ENCODE data around the gene KCNQ5. TPM values are rescaled to one million over a fixed set of nuclear protein-coding genes. Genes with fewer than 3 reads are reported as not detected.
A peak's percentile ranks its signal among the peaks of the same experiment; 100 is the strongest.

Gene KCNQ5
- total RNA-seq, 4 donors from 2014 or later = 1.1 to 14.6 (median 9.0) TPM

DNA sequence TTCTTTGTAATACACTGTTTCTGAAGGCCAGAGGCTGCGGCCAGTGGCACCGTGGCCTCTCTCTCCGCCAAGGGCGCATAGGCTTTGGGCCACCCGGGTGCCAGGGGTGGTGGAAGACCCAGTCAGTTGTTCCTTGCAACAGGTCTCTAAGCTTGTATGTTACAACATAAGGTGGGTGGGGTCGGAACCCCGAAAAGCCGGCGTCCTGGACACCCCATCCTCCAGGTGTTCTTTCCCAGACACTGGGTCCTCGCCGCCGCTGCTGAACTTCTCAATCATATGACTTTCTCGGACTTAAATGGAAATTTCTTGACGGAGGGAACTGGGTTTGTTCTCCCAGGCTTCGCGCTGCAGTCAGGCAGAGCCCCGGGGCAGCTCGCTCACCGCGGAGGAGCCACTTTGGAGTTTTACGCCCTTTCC, 983 bp upstream of the KCNQ5 start:
- no peak overlapping the region for H3K27ac ChIP-seq
- intact Hi-C loops (cut with DNase I) = loop anchor here (5.0 kb wide), 1 partner anchor 511 kb away; no protein-coding TSS in a partner anchor
- no peaks in the 10 kb centered on the region for H3K27me3 ChIP-seq
- peaks cover 8 to 10% of the 10 kb centered on the region in 2 donors for H3K4me1 ChIP-seq
- no peak for DNase-seq
- TF ChIP-seq POLR2A (IDR thresholded peaks at IDR 0.05) = no peak
- H3K36me3 ChIP-seq = no peaks in the 10 kb centered on the region
- no peaks in the 10 kb centered on the region for H3K9me3 ChIP-seq
- WGBS, 2 donors = 26 to 35% methylated on average over 20 to 21 of the region's 21 CpGs
- H3K4me3 ChIP-seq (replicated peaks in 1 of 3) = peak overlapping the region in 2 of 3 donors; percentile 39 to 45

GRCh38 chr6:72622094-72622940, 453 bp downstream of the KCNQ5 start:
- Histone ChIP-seq H3K4me3 (replicated peaks in 1 of 3) (peak overlapping the region; percentile 39 to 81 (median 40)), H3K9me3 (no peaks in the 10 kb centered on the region), H3K36me3 (no peaks in the 10 kb centered on the region), H3K27ac (no peak overlapping the region), H3K4me1 (peaks cover 8 to 10% of the 10 kb centered on the region in 2 donors), H3K27me3 (no peaks in the 10 kb centered on the region)
- TF ChIP-seq POLR2A (IDR thresholded peaks at IDR 0.05) = peak in 1 of 2 donors; percentile 45
- peak in 3 of 6 experiments; percentile 12 to 49 (median 49) for TF ChIP-seq CTCF (IDR thresholded peaks at IDR 0.05)
- intact Hi-C loops (cut with DNase I) = loop anchor here (5.0 kb wide), 1 partner anchor 510 kb away; no protein-coding TSS in a partner anchor
- 1% methylated on average over 17 to 24 of the region's 89 CpGs for whole genome bisulfite sequencing, 2 donors
- DNase-seq = peak; percentile 67 to 71

GRCh38 chr6:72623808-72624207, 1.9 kb downstream of the KCNQ5 start:
- DNase-seq = no peak
- H3K27ac ChIP-seq = no peak overlapping the region
- H3K36me3 ChIP-seq = no peaks in the 10 kb centered on the region
- H3K4me3 ChIP-seq (replicated peaks in 1 of 3) = no peak overlapping the region
- H3K9me3 ChIP-seq = no peaks in the 10 kb centered on the region
- no peak for TF ChIP-seq POLR2A (IDR thresholded peaks at IDR 0.05)
- no peak for TF ChIP-seq CTCF (IDR thresholded peaks at IDR 0.05)
- intact Hi-C loops (cut with DNase I) = loop anchor here (5.0 kb wide), 1 partner anchor 508 kb away; no protein-coding TSS in a partner anchor
- H3K27me3 ChIP-seq = no peaks in the 10 kb centered on the region
- WGBS, 2 donors = 51 to 71% methylated on average over 5 of the region's 5 CpGs
- peaks cover 8 to 10% of the 10 kb centered on the region in 2 donors for H3K4me1 ChIP-seq

DNA sequence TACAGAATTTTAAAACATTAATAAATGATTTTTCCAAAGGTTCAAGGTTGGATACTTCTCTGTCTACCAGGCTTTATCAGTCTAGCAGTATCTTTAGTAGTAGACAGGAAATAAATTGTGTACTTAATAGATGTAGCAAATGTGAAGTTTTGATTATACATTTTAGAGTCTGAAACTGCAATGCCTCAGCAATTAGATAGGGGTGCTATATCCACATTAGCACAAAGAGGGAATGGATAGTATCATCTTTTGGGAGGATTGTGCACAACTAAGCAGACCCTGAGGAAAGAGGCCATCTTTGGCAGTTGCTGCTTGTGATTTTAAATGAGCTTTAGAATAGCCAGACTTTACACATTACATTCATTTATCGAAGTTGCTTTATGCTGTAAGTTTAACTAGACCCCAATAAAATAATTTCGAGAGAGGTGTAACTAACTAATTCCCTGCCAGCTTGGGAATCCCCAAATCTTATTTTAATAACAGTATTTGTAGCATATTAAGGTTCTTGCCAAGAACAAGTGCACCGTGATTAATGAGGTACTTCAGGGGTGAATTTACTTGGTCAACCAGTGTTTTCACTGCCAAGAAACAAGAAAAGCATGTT, 2.8 kb downstream of the KCNQ5 start:
- Histone ChIP-seq H3K36me3 (no peaks in the 10 kb centered on the region), H3K4me1 (peaks cover 8 to 10% of the 10 kb centered on the region in 2 donors), H3K27me3 (no peaks in the 10 kb centered on the region), H3K4me3 (replicated peaks in 1 of 3) (no peak overlapping the region), H3K27ac (no peak overlapping the region), H3K9me3 (no peaks in the 10 kb centered on the region)
- TF ChIP-seq POLR2A (IDR thresholded peaks at IDR 0.05) = no peak
- TF ChIP-seq CTCF (IDR thresholded peaks at IDR 0.05) = peak in 5 of 6 experiments; percentile 12 to 62 (median 52)
- DNase-seq = no peak
- WGBS, 2 donors = 52 to 55% methylated on average over 3 of the region's 3 CpGs
- intact Hi-C loops (cut with DNase I) = loop anchor here (5.0 kb wide), 1 partner anchor 508 kb away; no protein-coding TSS in a partner anchor

DNA sequence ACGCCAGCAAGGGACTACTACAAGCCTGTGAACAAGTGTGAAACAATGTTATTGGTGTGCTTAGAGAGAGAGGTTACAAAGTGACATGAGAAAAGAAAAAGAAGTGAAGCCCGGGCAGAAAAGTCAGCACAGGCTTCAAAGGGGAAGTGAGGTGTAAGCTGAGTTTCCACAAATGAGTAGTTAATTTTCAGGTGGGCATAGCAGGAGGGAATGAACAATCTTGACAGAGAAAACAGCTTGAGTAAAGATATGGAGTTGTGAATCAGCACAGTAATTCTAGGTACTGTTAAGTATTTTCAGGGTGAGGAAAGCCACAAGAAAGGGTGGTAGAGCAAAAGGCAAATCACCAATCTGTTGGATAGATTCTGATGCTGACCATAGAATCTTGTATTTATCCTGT, 4.3 kb downstream of the KCNQ5 start:
- H3K36me3 ChIP-seq = no peaks in the 10 kb centered on the region
- H3K4me1 ChIP-seq = peaks cover 8 to 10% of the 10 kb centered on the region in 2 donors
- no peaks in the 10 kb centered on the region for H3K9me3 ChIP-seq
- TF ChIP-seq CTCF (IDR thresholded peaks at IDR 0.05) = no peak
- TF ChIP-seq POLR2A (IDR thresholded peaks at IDR 0.05) = no peak
- DNase-seq = no peak
- 81 to 86% methylated on average over 2 of the region's 2 CpGs for WGBS, 2 donors
- no peak overlapping the region for H3K27ac ChIP-seq
- no peak overlapping the region for H3K4me3 ChIP-seq (replicated peaks in 1 of 3)
- no peaks in the 10 kb centered on the region for H3K27me3 ChIP-seq
- intact Hi-C loops (cut with DNase I) = no loop called here

Data from thyroid gland (tissue), 4 donors.